NCI-H460 (cell line): Measurements from ENCODE around the gene SH3RF2. TPM values are rescaled to one million over a fixed set of nuclear protein-coding genes. Genes with fewer than 3 reads are reported as not detected.
"Not testable (repeated sequence)": the region's sequence is repeated elsewhere in the genome, so short reads cannot be mapped to it uniquely, and the experiment has no call there.

Experiments used
- DNase-seq: peaks from one replicate; pipeline ENCODE4 v3.0.0-alpha.2; 2016; ENCODE audit warnings: low read depth; ENCODE audit errors: extremely low read depth
- polyA plus RNA-seq: library from polyadenylated mRNA; depleted of rRNA; stranded (reverse); fragments of >200 nt; gene quantifications from 2 replicates; pipeline ENCODE4 v1.2.3, GENCODE V29; 2014; cell fraction: nucleus; rRNA removed
- total RNA-seq: library from RNA; depleted of rRNA; stranded (reverse); fragments of >200 nt; shearing (Covaris generic); gene quantifications from 2 replicates; pipeline ENCODE4 v1.2.3, GENCODE V29; 2014; rRNA removed

Gene SH3RF2, protein sequence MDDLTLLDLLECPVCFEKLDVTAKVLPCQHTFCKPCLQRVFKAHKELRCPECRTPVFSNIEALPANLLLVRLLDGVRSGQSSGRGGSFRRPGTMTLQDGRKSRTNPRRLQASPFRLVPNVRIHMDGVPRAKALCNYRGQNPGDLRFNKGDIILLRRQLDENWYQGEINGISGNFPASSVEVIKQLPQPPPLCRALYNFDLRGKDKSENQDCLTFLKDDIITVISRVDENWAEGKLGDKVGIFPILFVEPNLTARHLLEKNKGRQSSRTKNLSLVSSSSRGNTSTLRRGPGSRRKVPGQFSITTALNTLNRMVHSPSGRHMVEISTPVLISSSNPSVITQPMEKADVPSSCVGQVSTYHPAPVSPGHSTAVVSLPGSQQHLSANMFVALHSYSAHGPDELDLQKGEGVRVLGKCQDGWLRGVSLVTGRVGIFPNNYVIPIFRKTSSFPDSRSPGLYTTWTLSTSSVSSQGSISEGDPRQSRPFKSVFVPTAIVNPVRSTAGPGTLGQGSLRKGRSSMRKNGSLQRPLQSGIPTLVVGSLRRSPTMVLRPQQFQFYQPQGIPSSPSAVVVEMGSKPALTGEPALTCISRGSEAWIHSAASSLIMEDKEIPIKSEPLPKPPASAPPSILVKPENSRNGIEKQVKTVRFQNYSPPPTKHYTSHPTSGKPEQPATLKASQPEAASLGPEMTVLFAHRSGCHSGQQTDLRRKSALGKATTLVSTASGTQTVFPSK
- total RNA-seq, result 8.4 and 10.6 TPM in 2 replicates
- 17.8 and 19.7 TPM in 2 replicates for polyA plus RNA-seq

DNA sequence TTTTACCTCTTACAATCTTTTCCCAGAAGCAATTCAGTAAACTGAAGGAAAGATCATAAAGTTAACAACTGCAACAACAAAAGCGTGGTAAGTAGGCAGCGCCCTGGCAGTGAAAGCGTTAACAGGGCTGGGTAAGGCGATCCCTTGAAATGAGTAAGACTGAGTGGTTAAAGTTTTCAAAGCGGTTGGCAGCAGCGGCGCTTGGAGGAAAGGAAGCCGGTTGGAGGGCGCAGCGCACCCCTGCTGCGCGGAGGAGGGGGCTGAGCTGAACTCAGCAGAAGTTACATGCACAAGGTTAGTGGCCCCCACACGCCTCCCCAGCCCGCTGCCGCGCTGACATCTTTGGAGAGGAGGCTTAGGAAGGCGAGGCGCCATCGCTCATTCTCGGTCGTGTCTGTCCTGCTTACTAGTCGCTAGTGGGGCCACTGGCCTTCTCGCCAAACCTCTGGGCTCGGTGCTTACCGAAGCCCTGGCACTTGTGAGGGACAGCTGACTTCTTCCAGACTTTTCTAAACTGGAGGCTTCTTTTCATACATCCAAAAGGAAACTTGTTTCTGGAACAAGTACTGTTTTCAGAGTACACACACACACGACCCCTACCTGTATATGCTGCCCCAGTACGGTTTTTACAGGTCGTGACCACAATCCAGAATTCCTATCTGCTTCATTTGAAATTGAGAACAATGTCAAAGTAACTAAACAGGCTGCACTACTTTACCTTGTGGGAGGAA, at the start of gene SH3RF2:
Gene SH3RF2, plus strand, starts transcription at position 178 of the 731 bp plus-strand sequence. CDS start 1,351 bp downstream, outside the sequence.
- DNase-seq, result peak; percentile 78

DNA sequence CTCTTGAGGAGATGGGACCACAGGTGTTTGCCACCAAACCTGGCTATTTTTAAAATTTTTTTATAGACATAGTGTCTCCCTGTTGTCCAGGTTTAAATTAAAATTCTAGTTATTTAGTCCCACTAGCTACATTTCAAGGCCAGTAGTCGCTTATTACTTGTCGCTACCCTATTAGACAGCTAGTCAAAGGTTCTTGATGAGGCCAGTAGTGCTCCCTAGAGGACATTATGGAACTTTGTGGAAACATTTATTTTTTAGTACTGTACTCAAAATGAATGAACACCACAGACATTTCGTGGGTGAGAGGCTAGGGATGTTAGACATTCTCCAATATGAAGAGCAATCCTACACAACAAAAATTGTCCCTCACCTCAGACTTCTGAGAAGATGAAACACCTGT, 49.2 kb upstream of the SH3RF2 start:
- peak; percentile 11 for DNase-seq

DNA sequence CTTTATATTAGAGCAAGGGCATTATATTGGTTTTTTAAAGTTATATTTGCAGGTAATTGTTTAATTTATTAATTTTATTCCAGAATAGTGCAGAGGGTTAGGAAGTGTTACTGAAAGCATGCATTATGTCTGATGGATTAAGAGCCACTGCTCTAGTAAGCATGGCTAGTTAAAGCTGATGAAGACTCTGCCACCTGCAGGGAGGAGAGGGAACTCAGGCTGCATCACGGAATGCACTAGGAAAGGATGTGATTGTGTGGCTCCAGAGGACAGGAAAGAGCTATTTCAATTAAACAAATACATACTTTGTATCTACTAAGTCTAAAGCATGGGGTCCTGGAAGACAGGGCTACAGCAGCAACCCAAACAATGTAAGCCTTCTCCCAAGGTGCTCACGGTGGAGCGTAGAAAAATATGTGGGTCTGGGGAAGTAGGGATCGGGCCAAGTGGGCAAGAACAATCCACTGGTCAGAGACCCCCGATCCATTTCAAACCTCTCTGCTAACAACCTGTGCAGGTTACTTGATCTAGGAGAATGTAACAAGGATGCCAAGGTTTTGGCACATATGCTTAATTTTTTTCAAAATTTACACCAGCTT, 48.3 kb upstream of the SH3RF2 start:
- peak; percentile 55 for DNase-seq

DNA sequence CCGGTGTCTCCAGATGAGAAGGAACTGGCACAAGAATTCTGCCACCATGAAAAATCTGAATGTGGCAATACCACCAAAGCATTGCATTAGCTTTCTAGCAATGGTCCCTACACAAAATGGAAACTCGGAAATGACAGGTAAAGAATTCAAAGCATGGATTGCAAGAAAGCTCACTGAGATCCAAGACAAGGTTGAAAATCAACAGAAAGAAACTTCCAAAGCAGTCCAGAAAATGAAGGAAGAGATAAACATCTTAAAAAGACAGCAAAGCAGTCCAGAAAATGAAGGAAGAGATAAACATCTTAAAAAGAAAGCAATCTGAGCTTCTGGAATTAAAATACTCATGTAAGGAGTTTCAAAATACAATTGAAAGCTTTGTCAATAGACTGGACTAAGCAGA, 46.8 kb upstream of the SH3RF2 start:
- no peak for DNase-seq

DNA sequence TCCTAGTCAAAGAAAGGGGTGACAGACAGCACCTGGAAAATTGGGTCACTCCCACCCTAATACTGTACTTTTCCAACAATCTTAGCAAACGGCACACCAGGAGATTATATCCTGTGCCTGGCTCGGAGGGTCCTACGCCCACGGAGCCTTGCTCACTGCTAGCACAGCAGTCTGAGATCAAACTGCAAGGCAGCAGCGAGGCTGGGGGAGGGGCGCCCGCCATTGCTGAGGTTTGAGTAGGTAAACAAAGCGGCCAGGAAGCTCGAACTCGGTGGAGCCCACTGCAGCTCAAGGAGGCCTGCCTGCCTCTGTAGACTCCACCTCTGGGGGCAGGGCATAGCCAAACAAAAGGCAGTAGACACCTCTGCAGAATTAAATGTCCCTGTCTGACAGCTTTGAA, 45.0 kb upstream of the SH3RF2 start:
- not testable (repeated sequence) for DNase-seq

DNA sequence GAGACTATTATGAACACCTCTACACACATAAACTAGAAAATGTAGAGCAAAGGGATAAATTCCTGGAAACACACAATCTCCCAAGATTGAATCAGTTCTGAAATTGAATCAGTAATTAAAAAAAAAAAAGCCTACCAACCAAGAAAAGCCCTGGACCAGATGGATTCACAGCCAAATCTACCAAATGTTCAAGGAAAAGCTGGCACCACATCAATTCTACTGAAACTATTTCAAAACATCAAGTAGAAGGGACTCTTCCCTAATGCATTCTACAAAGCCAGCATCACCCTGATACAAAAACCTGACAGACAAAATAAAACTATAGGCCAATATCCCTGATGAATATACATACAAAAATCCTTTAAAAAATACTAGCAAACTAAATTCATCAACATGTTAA, 38.2 kb upstream of the SH3RF2 start:
- DNase-seq, result no peak

DNA sequence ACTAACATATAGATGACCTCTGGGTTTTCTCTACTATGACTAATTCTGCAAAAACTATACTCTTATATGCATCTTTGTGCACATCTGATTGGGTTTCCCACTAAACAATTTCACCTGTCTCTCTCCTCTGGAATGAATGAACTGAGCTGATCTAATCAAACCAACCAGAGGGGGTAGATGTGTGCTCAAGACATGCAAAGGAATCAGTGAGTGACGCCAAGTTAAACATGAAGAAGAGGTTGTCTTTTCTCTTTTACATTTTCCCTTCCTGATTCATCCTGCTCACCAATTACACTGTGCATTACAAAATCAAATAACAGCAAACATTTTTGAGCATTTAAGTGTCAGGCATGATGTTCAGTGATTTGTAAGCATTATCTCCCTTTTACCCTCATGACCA, 34.0 kb upstream of the SH3RF2 start:
- no peak for DNase-seq

DNA sequence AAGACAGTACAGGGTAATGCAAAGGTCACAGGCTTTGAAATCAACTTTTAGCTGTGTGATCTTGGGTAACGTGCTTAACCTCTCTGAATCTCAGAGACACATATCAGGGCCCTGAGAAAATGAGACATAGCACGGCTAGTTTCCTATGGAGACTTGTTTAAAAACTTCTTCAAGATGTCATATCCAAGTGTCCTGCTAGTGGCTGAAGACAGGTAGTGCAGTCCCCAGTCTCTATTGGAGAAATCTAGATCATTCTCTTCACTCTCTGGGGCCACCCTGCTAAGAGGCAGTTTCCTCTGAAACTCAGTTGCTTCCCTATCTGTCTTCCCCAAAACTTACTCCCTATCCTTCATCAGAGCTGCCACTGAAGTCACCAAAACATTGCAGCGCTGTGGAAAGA, 33.3 kb upstream of the SH3RF2 start:
- no peak for DNase-seq

DNA sequence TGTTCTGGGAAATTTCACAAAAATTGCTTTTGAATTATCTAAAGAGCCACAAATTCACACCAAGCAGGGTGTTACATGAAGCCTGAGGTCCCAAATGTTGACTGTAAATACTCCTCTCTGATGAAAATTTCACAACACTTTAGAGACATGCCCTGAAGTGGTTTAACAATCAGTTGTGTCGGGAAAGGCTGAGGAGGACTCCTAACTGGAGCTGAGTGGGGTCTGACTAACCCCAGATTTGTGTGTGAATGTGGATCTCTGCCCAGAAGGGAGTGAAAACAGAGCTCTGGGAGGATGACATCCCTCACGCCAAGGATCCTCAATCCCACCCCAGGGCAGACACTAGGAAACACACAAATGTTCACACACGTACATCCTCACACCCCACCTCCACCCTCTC, 32.5 kb upstream of the SH3RF2 start:
- no peak for DNase-seq

DNA sequence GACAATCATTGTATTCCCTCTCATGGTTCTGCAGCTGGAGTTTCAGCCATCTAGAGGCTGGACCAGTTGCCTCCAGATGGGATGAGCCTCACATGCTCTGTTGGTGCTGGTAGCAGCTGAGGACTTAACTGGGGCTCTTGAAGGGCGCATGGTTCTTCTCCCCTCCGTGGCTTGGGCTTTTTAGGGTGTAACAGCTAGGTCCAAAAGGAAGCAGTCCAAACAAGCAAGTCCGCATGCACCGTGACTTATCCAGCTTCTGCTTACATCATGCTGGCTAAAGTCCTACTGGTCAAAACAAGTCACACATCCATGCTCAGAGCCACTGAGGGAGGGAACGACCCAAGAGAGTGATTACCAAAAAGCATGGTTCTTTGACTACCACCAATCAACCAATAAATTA, 31.6 kb upstream of the SH3RF2 start:
- DNase-seq, result no peak

DNA sequence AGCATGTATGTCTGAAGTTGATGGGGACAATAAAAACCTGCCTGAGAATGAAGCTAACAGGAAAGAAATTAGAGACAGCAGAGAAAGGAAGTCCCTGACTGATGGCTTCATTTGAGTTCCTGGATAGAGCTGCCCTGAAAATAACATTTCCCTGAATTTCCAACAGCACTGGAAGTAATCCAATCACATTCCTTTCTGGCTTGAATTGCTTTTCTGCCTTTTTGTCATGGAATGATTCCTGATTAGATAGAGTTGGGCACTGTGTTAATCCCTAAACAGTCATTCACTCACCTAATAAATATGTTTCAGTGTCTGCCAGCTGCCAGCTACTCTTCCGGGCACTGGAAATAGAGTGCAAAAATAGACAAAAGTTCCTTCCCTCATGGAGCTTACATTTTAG, 30.0 kb upstream of the SH3RF2 start:
- DNase-seq, result no peak

DNA sequence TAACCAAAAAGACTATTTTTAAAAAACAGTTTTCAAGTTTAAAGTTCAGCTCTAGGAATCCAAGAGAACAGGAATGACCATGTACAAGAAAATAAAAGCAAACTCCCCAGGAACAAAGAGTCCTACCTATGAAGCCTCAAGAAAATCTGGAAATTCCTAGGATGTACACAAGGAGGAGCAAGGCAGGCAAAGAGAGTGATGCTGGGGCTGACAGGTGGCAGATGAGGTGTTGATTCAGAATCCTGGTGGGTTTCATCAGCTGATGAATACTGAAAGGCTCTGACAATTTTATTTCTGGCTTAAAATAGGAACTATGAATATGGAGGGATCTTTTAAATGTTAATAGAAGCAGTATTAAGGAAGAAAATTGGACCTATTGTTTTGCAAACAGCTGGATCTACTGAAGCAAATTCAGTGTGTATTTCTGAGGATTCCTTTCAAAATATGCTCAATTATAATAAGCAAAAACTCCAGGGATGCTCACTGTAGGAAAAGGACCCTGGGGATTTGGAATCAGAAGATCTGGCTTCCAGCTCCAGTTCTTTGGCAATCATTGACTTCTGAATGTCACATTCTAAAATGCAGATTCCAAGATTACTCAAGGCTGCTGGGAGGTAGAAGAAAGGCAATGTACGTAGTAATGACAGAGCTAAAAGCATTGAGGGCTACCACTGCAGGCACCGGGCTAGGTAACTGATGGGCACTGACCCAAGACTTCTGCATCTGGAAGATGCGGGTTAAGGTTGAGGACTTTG, 28.0 kb upstream of the SH3RF2 start:
- DNase-seq, result no peak

DNA sequence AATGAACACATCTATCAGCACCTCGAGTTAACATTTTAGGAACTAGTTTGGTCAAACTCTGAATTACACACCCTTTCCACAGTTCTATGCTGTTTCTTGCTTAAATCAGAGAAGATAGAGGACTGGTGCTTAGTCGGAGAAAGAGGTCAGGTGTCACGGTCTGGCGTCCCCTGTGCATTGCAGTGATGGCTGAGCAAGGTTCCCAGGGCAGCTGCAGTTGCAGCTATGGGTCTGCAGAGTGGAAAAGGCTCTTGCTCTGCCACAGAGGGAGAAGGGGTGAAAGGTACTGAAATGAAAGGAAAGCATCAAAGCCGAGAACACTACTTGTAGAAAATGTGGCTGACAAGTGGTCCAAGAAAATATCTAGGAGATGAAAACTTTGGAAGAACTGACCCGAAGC, 25.2 kb upstream of the SH3RF2 start:
- DNase-seq, result no peak

DNA sequence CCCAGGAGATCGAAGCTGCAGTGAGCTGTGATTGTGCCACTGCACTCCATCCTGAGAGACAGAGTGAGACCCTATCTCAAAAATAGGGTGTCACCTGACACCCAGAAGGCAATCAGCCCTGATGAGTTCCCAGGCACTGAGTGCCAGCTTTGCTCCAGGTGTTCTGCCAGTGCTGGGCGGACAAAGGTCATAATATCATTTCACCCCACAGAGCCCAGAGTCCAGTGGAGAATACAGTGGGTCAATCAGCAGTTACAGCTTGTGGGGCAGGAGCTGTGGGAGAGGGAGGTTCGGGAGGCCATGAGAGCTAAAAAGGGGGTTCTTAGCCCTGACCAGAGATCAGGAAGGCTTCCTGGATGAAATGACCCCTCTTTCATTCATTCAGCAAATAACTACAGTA, 24.4 kb upstream of the SH3RF2 start:
- DNase-seq, result no peak

DNA sequence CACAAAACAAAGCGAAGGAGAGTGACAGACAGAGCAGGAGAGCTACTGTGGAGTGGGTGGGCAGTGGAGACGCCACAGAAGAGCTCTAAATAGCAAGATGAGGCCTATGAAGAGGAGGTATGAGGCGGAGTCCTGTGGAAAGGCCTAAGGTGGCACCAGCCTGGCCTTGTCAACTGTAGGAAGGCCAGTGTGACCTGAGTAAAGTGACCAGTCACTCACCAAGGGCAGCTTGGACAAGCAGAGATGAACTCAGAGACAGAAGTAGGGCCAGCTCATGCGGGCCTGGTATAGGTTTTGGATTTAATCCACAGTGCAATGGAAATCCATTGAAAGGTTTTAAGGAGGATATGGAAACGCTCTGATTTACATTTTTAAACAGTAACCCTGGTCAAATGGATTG, 23.8 kb upstream of the SH3RF2 start:
- DNase-seq, result no peak

DNA sequence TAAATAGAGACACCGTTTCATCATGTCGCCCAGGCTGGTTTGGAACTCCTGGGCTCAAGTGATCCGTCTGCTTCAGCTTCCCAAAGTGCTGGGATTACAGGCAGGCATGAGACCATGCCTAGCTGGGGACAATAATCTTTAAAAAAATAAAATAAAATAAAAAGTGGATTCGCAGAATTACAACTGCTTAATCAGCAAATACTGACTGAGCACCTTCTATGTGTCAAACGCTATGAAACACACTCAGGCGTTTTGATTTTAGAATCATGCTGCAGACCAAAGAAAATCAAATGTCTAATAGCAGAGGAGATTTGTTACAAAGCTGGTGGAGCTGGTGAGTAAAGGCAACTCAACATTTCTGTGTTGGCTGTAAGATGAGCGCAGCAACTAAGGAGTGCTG, 22.7 kb upstream of the SH3RF2 start:
- no peak for DNase-seq

DNA sequence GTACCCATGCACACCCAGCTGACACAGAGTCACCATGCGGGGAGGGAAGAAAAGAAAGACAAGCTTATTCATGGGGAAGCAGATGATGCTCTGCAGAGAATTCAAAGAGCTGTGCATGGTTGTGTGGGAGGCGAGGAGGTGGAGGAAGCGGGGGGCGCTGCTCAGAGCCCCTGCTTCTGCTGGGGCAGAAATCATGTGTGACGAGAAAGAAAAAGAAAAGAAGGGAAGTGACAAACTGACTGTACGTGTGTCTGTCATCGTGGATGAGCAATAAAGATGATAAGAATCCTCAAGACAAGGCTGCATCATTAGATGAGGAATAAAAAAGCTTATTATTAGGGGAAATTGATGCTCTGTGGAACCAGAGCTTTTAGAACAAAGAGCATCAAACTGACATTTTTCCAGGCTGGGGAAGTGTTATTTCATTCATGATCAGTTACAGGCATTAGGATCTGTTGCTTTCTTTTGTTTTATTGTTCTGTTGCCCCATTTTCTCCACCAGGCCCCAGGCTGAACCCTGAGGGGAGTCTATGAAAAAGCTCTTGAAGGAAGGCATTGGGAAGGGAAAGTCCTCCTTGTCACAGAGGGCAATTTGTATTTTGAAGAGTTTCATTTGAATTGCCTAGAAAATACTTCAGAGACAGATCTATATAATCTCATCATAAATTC, 20.3 kb upstream of the SH3RF2 start:
- DNase-seq, result no peak

DNA sequence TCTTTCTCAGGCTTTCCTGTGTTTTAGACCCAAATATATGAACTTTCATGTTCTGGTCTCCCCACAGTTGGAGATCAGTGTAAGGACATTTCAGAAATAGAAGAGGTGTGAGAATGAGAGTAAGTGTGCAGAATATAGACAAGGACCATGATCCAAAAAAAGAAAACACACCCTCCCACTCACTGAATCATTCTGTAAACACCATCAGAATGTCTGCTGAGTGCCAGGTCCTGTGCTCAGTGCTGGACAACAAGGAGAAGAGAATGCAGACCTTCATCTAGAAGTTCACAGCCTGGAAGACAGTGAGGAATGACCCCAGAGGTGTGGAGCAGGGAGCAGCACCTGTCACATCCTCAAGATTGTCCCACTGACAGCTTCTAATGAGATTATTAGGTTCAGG, 19.1 kb upstream of the SH3RF2 start:
- no peak for DNase-seq

DNA sequence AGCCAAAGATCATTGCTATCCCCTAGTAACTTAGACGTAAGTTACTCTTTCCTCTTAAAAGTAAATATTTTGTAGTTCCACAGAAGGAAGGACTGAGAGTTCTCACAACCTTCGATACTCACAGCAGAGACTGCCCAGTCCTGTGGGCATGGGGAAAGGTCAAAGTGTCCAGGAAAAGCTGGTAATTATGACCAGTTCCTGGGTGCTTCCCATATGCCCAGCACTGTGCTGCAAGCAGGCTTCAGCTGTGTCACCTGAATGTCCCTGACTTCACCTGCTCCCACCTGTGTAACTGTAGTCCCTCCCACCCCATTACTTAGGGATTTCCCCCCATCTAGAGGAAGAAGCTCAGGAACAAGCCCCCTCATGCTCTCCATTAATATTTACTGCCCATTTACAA, 18.0 kb upstream of the SH3RF2 start:
- DNase-seq, result no peak

DNA sequence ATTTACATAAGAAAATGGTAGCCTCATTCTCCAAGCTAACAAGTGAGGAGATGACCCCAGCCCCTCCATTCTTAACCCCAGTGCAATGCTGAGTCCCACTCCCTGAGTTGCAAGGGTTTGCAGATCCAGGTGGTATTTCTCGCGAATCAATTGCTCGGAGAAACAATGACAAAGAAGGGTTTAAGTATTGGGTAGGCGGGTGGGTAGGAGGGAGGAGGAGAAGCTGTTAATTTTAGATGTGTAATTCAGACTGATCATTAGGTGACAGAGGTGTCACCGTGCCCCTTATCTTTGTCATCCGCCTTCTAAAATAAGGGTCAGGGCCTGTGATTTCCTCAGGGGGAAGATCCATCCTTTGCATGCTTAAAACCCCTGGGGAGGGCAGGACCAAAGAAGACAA, 17.0 kb upstream of the SH3RF2 start:
- DNase-seq, result no peak
